ENCODE data around the gene SLC7A7. TPM values are rescaled to one million over a fixed set of nuclear protein-coding genes. Genes with fewer than 3 reads are reported as not detected.

The SLC7A7 gene
- total and polyA plus RNA-seq, 9 of the 15 experiments (the other 6 are each of a cell fraction or from before 2014, with no cell fraction given), result 0.07 to 0.68 (median 0.41) TPM

- POLR2A ChIA-PET, result interaction anchor here (0.5 to 3.3 kb wide), 7 partner anchors 11 to 820 kb away, joined by 3 to 17 read pairs (median 3); partner anchors contain the start of gene MRPL52
- DNase-seq (ENCODE audit: extremely low read depth in 1 of 4, low spot score in 3 of 4), result no peak
- H3K4me1 ChIP-seq (replicated peaks in 1 of 2; ENCODE audit: control insufficient read depth in 2 of 2, insufficient read depth in 2 of 2, low read length in 2 of 2), result peaks cover 0 to 6% of the 10 kb centered on the region in 2 experiments; a peak in 2 of 5 replicates
- H3K4me2 ChIP-seq (ENCODE audit: insufficient read depth, low read length), result no peak overlapping the region
- peaks cover 20% of the 10 kb centered on the region for H3K79me2 ChIP-seq (ENCODE audit: control insufficient read depth, insufficient read depth, low read length)
- H4K20me1 ChIP-seq (replicated peaks; ENCODE audit: control insufficient read depth, insufficient read depth, low read length), result no peaks in the 10 kb centered on the region
- no peak overlapping the region for H3K9ac ChIP-seq (ENCODE audit: insufficient read depth in 1 of 2, low read depth in 2 of 2, low read length in 2 of 2)
- CTCF ChIA-PET (ENCODE audit: low intra/inter-chr PET ratio), result no interaction called here
- no peak overlapping the region for H3K27ac ChIP-seq (ENCODE audit: extremely low read depth, low read depth, low read length)
- intact Hi-C loops (cut with micrococcal nuclease) (loop anchor here (10.0 kb wide), 1 partner anchor 492 kb away; no protein-coding TSS in a partner anchor), in situ Hi-C loops (cut with MboI) (no loop called here)
- BruUV-seq (replicated peaks), result no TSS peak
- H3K27me3 ChIP-seq (ENCODE audit: control insufficient read depth in 2 of 2, insufficient read depth in 2 of 2, low read length in 2 of 2), result no peaks in the 10 kb centered on the region
- H3K36me3 ChIP-seq (ENCODE audit: control insufficient read depth, insufficient read depth, low read length), result peaks cover 60% of the 10 kb centered on the region
- H2AFZ ChIP-seq (ENCODE audit: low read depth, low read length), result no peak overlapping the region
- H3K4me3 ChIP-seq, result no peak overlapping the region
- ATAC-seq, result peak; percentile 6; the same call in 1 of the 3 replicates
- H3K9me3 ChIP-seq (replicated peaks; ENCODE audit: control insufficient read depth, insufficient read depth, low read depth, low read length), result no peaks in the 10 kb centered on the region
- WGBS (ENCODE audit: insufficient coverage, low coverage, missing lambda C conversion rate), result 100% methylated on average over 1 of the region's 1 CpG
- no peaks in the 10 kb centered on the region for H3K9me1 ChIP-seq (ENCODE audit: control insufficient read depth, insufficient read depth, low read length)
- FAIRE-seq, result no peak
- TF ChIP-seq, protein P1, sequence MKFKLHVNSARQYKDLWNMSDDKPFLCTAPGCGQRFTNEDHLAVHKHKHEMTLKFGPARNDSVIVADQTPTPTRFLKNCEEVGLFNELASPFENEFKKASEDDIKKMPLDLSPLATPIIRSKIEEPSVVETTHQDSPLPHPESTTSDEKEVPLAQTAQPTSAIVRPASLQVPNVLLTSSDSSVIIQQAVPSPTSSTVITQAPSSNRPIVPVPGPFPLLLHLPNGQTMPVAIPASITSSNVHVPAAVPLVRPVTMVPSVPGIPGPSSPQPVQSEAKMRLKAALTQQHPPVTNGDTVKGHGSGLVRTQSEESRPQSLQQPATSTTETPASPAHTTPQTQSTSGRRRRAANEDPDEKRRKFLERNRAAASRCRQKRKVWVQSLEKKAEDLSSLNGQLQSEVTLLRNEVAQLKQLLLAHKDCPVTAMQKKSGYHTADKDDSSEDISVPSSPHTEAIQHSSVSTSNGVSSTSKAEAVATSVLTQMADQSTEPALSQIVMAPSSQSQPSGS (CRISPR knock-in tag; IDR thresholded peaks at IDR 0.05), result no peak
- no peak for TF ChIP-seq CLOCK (CRISPR knock-in tag; IDR thresholded peaks at IDR 0.05; ENCODE audit: borderline replicate concordance)
- no peak for TF ChIP-seq ZNF696 (CRISPR knock-in tag; conservative IDR thresholded peaks at IDR 0.05)
- no peak for TF ChIP-seq RCOR1 (IDR thresholded peaks at IDR 0.05; ENCODE audit: borderline replicate concordance in 1 of 2, low read depth in 2 of 2, low read length in 2 of 2)
- TF ChIP-seq, protein P2, sequence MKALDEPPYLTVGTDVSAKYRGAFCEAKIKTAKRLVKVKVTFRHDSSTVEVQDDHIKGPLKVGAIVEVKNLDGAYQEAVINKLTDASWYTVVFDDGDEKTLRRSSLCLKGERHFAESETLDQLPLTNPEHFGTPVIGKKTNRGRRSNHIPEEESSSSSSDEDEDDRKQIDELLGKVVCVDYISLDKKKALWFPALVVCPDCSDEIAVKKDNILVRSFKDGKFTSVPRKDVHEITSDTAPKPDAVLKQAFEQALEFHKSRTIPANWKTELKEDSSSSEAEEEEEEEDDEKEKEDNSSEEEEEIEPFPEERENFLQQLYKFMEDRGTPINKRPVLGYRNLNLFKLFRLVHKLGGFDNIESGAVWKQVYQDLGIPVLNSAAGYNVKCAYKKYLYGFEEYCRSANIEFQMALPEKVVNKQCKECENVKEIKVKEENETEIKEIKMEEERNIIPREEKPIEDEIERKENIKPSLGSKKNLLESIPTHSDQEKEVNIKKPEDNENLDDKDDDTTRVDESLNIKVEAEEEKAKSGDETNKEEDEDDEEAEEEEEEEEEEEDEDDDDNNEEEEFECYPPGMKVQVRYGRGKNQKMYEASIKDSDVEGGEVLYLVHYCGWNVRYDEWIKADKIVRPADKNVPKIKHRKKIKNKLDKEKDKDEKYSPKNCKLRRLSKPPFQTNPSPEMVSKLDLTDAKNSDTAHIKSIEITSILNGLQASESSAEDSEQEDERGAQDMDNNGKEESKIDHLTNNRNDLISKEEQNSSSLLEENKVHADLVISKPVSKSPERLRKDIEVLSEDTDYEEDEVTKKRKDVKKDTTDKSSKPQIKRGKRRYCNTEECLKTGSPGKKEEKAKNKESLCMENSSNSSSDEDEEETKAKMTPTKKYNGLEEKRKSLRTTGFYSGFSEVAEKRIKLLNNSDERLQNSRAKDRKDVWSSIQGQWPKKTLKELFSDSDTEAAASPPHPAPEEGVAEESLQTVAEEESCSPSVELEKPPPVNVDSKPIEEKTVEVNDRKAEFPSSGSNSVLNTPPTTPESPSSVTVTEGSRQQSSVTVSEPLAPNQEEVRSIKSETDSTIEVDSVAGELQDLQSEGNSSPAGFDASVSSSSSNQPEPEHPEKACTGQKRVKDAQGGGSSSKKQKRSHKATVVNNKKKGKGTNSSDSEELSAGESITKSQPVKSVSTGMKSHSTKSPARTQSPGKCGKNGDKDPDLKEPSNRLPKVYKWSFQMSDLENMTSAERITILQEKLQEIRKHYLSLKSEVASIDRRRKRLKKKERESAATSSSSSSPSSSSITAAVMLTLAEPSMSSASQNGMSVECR (CRISPR knock-in tag; IDR thresholded peaks at IDR 0.05), result no peak
- no peak for TF ChIP-seq ARID3A (IDR thresholded peaks at IDR 0.05; ENCODE audit: borderline replicate concordance, low read depth, low read length)
- no peak for TF ChIP-seq MAFG (tag; conservative IDR thresholded peaks at IDR 0.05)
- TF ChIP-seq ZNF174 (CRISPR knock-in tag; IDR thresholded peaks at IDR 0.05), result no peak
- no peak for TF ChIP-seq NR1H2 (CRISPR knock-in tag; IDR thresholded peaks at IDR 0.05)
- TF ChIP-seq ELF2 (CRISPR knock-in tag; IDR thresholded peaks at IDR 0.05), result no peak
- no peak for TF ChIP-seq MXI1 (IDR thresholded peaks at IDR 0.05; ENCODE audit: low read depth, low read length)
- TF ChIP-seq TAF15 (IDR thresholded peaks at IDR 0.05; ENCODE audit: low read depth, low read length), result no peak
Measured at GRCh38 chr14:22772725-22773124, 42.5 kb downstream of the SLC7A7 start.
